T follicular helper cell (primary cell): ENCODE results near the gene RPL11.
A peak's percentile ranks its signal among the peaks of the same experiment; 100 is the strongest.
"Not testable (repeated sequence)": the region's sequence is repeated elsewhere in the genome, so short reads cannot be mapped to it uniquely, and the experiment has no call there.

Experiments used
- DNase-seq: peaks from one replicate; pipeline ENCODE4 v3.0.0-alpha.2; 2020; ENCODE audit warnings: low read depth

The RPL11 gene

GRCh38 chr1:23732363-23733224 lies 41.0 kb downstream of the RPL11 start:
- DNase-seq: no peak

DNA sequence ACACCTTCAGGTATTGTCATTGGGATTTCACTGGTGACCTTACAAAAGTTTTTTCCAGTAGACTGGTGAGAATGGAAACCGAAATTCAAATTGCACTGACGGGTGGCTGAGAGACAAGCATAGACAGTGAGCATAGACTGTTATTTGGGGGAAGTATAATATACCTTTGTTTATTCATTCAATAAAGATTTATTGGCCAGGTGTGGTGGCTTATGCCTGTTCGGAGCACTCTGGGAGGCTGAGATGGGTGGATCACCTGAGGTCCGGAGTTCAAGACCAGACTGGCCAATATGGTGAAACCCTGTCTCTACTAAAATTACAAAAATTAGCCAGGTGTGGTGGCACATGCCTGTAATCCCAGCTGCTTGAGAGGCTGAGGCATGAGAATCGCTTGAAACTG lies 41.7 kb downstream of the RPL11 start:
- DNase-seq: not testable (repeated sequence)

- no peak for DNase-seq
Observed at GRCh38 chr1:23736437-23737134, 45.0 kb downstream of the RPL11 start.

DNA sequence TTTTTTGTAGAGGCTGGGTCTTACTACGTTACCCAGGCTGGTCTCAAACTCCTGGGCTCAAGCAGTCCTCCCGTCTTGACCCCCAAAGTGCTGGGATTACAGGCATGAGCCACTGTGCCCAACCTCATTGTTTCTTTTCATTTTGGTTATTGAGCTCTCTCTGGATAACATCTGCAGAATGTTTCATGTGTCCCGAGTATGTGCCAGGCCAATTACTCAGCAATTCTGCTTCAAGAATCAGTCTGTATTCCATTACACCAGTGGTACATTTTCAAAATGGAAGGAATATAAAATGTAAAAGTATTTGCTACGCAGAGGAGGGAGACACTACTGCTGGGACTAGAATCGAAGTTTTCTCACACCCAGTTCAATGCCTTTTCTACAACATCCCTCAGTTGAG lies 50.0 kb downstream of the RPL11 start:
- no peak for DNase-seq

DNA sequence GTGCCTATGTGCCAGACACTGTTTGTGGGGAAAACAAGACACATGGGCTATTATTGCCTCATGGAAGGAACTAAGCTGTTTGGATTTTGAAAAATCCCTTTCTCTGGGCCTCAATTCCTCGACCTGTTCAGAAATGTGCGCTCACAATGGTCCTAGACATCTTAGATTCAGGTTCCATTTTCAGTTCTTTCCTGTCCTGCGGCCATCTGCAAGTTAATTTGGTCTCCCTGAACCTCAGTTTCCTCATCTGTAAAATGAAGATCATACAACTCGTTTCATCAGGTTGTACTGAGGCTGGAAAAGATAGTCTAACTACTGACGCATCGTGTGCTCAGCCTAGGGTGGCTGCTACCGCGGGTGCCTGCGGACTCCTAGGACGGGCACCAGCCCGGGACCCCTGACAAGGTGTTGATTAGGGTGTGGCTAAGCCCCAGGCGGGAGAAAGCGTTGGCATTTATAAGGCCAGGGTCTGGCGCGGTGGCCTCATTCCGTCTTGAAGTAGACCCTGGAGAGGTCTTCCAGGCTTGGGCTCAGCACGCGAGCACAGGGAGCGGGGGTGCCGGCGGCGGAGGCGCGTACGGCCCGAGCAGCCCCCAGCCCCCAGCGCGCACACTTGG lies 51.2 kb downstream of the RPL11 start:
- DNase-seq: peak; percentile 0

DNA sequence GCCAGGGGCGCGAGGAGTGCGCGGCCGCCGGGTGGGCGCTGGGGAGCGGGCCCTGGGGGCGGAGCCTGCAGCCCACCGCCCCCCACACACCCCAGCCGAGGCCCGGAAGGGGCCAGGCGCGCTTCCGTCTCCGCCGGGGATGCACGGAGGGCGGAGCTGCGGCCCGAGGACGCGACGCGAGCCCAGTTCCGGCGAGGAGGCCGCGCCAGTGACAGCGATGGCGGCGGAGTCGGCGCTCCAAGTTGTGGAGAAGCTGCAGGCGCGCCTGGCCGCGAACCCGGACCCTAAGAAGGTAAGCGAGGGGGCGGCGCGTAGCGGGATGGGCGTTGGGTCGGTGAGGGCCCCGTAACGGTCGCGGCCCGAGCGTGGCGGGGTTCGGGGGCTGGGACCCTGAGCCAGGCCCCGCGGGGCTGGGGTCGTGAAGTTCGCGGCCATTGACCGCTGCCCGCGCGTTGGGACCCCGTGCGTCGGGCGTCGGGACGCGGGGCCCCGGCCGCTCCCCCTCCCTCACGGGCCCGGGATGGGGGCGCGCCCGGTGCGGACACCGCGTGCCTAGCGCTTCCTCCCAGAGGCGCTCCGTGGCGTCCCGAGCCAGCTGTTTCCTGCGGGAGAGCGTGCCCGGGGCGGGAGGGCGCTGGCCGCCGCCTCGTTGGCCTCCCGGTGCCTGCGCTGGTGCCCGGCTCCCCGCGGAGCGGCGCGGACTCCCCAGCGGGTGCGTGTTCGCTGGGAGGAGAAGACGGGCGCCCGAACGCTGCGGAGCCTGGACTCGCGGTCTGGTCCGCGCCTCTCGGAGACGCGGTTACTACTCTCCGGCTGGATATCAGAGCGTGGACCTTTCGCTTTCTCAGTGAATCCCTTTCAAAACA lies 51.9 kb downstream of the RPL11 start, which contains the start of gene ELOA:
Gene ELOA, plus strand, starts transcription at position 185 of the 866 bp plus-strand sequence. Its CDS starts 33 bp downstream, at position 218.
- DNase-seq: peak; percentile 66

DNA sequence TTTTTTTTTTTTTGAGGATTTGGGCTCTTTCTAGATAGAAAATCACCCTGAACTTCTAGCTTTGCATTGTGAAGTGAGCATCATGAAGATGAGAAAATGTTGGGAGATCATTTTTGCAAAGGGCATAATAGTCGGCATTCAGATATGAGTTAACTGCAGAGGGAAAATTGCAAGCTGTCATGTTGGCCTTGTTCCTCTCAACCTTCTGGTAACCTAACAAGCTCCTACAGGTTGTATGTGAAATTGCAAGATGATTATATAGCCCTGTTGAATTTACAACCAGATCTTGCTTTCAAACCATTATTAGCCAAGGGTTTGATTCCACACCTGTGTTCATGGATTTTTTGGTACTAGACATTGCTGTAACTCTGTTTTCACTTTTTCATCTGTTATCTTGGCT lies 53.9 kb downstream of the RPL11 start:
- DNase-seq: no peak
